A673 (cell line): Measurements from ENCODE around the gene VAC14. TPM values are rescaled to one million over a fixed set of nuclear protein-coding genes. Genes with fewer than 3 reads are reported as not detected.

Experiments
- BruUV-seq: library from RNA; stranded (reverse); fragments of 400-500 nt; replicated peaks from 2 replicates; lab custom pipeline; 2021; lab: Mats Ljungman, UMichigan
- CTCF ChIA-PET: fragments of 300-600 bp; sonication (Branson Sonifier 250); formaldehyde crosslinking; loops from one replicate; lab custom pipeline; 2022; ENCODE audit warnings: antibody characterized with exemption; lab: Charles Lee
- POLR2A ChIA-PET: fragments of 300-600 bp; sonication (Branson Sonifier 250); formaldehyde crosslinking; loops from one replicate; lab custom pipeline; 2022; ENCODE audit warnings: antibody characterized with exemption; ENCODE audit not compliant: low non-redundant PET; lab: Charles Lee
- DNase-seq: peaks from one replicate; pipeline ENCODE4 v3.0.0-alpha.2; 2015; ENCODE audit warnings: low spot score
- H3K27ac ChIP-seq: fragments of 200-600 bp; sonication (generic); 2 replicates; pipeline ENCODE4 v1.5.1; 2016; ENCODE audit warnings: mixed run types, low read depth, mild to moderate bottlenecking, mixed read lengths, antibody characterized with exemption, low read length; ENCODE audit not compliant: poor library complexity, severe bottlenecking
- H3K27me3 ChIP-seq: fragments of 200-600 bp; sonication (generic); replicated peaks from 2 replicates; pipeline ENCODE4 v1.6.1; 2017; ENCODE audit warnings: mixed run types, low read depth, mild to moderate bottlenecking, mixed read lengths, antibody characterized with exemption, low read length; ENCODE audit not compliant: insufficient read depth, poor library complexity
- H3K36me3 ChIP-seq: fragments of 200-600 bp; sonication (generic); 2 replicates; pipeline ENCODE4 v1.6.1; 2016; ENCODE audit warnings: mixed run types, mild to moderate bottlenecking, mixed read lengths, antibody characterized with exemption, low read length; ENCODE audit not compliant: insufficient read depth, poor library complexity, severe bottlenecking
- H3K4me1 ChIP-seq: fragments of 200-600 bp; sonication (generic); 2 replicates; pipeline ENCODE4 v1.6.1; 2017; ENCODE audit warnings: mixed run types, mild to moderate bottlenecking, mixed read lengths, antibody characterized with exemption, low read length; ENCODE audit not compliant: insufficient read depth, poor library complexity, severe bottlenecking
- H3K4me3 ChIP-seq: fragments of 200-600 bp; sonication (generic); 2 replicates; pipeline ENCODE4 v1.5.1; 2016; ENCODE audit warnings: low read depth, mixed run types, mild to moderate bottlenecking, mixed read lengths, low read length; ENCODE audit not compliant: poor library complexity, severe bottlenecking
- H3K9me3 ChIP-seq: fragments of 200-600 bp; sonication (generic); 2 replicates; pipeline ENCODE4 v1.6.1; 2016; ENCODE audit warnings: mixed run types, low read depth, mild to moderate bottlenecking, mixed read lengths, antibody characterized with exemption, low read length; ENCODE audit not compliant: poor library complexity, severe bottlenecking
- EZH2 ChIP-seq: fragments of 200-600 bp; sonication (generic); IDR thresholded peaks from 2 replicates; pipeline ENCODE4 v1.6.1; 2017; ENCODE audit warnings: borderline replicate concordance, low read depth, mild to moderate bottlenecking, mixed read lengths, antibody characterized with exemption, low read length; ENCODE audit not compliant: poor library complexity, severe bottlenecking
- intact Hi-C: fragments of 100-400 bp; cut with micrococcal nuclease; formaldehyde crosslinking; loops from one replicate; pipeline ENCODE4 v1.10.0; 2022; ENCODE audit not compliant: unreplicated experiment
- total RNA-seq: library from RNA; stranded (reverse); gene quantifications from 2 replicates; pipeline ENCODE4 v1.2.3, GENCODE V29; 2021
- TF ChIP-seq, protein P1 (sequence below): fragments of 300-800, 200-600 bp; sonication (generic); conservative IDR thresholded peaks from 2 replicates; pipeline ENCODE4 v1.5.1; 2017; ENCODE audit warnings: low read depth, mild to moderate bottlenecking, antibody characterized with exemption, low read length, moderate library complexity, mixed read lengths

Gene VAC14
- total RNA-seq, 1 experiment from 2014 or later, result 46.6 TPM

DNA sequence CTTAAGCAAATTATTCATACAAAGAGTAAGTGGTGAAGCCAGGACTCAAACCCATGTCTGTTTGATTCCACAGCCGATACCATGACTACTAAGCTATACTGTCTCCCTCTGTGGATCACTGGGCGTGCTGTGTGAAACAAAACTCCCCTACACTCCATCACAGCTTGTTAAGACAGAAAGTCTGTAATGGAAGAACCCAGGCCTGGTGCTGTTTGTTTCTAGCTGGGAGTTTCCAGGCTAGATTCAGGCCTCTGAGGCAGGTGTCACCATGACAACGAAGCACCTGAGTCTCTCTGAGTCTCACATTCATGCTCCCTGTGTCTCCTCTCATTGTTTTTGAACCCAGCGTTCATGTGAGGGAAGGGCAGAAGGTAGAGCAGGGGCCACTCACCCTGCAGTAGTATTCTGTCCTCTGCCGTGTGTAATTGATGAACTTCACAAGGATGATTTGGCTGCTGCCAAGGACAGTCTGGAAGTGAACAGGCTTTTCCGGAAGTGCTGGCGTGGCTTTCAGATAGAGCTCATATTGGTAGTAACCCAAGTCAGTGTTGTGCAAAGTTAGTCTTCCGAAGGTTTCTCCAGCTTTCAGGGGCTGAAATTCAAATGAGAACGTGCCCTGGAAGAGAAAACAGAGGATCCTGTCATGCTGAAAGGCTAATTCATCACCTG, 8.6 kb upstream of the VAC14 start:
- CTCF ChIA-PET, result no interaction called here
- H3K9me3 ChIP-seq, result no peaks in the 10 kb centered on the region
- TF ChIP-seq, protein P1, sequence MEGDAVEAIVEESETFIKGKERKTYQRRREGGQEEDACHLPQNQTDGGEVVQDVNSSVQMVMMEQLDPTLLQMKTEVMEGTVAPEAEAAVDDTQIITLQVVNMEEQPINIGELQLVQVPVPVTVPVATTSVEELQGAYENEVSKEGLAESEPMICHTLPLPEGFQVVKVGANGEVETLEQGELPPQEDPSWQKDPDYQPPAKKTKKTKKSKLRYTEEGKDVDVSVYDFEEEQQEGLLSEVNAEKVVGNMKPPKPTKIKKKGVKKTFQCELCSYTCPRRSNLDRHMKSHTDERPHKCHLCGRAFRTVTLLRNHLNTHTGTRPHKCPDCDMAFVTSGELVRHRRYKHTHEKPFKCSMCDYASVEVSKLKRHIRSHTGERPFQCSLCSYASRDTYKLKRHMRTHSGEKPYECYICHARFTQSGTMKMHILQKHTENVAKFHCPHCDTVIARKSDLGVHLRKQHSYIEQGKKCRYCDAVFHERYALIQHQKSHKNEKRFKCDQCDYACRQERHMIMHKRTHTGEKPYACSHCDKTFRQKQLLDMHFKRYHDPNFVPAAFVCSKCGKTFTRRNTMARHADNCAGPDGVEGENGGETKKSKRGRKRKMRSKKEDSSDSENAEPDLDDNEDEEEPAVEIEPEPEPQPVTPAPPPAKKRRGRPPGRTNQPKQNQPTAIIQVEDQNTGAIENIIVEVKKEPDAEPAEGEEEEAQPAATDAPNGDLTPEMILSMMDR, result no peak
- TF ChIP-seq EZH2, result no peak
- H3K4me1 ChIP-seq, result no peaks in the 10 kb centered on the region
- BruUV-seq, result no TSS peak
- no peak overlapping the region for H3K4me3 ChIP-seq
- peaks cover 16% of the 10 kb centered on the region for H3K27me3 ChIP-seq
- no peaks in the 10 kb centered on the region for H3K36me3 ChIP-seq
- no peak for DNase-seq
- POLR2A ChIA-PET, result no interaction called here
- intact Hi-C loops, result no loop called here
- H3K27ac ChIP-seq, result no peak overlapping the region

DNA sequence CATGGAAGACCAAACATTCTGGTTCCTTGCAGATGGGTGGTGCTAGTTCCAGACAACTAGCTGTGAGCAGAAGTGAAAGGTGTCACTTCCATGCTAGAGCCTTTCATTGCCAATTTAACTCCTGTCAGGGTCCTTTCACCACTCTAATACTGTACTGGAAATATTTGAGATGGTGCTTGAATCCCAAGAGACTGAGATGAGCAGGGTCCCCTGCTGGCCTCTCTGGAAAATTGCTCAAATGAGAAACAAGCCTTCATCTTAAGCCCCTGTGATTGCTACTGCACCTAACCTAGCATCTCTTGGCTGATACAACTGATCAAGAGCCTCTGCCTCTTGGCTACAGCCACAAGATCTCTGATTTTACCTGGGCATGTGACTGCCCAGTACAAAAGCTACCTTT, 7.4 kb upstream of the VAC14 start:
- peak; percentile 18 for DNase-seq
- intact Hi-C loops, result no loop called here
- no TSS peak for BruUV-seq
- H3K27me3 ChIP-seq, result peaks cover 23% of the 10 kb centered on the region
- no peaks in the 10 kb centered on the region for H3K4me1 ChIP-seq
- H3K4me3 ChIP-seq, result no peak overlapping the region
- H3K9me3 ChIP-seq, result no peaks in the 10 kb centered on the region
- POLR2A ChIA-PET, result interaction anchor here (0.6 kb wide), 1 partner anchor 756 kb away, joined by 5 read pairs; no protein-coding TSS in a partner anchor
- no peaks in the 10 kb centered on the region for H3K36me3 ChIP-seq
- TF ChIP-seq EZH2, result no peak
- TF ChIP-seq, protein P1, result 0 out of 2 replicates have a peak, but pooled peaks have one; percentile 22
- H3K27ac ChIP-seq, result no peak overlapping the region
- CTCF ChIA-PET, result no interaction called here

DNA sequence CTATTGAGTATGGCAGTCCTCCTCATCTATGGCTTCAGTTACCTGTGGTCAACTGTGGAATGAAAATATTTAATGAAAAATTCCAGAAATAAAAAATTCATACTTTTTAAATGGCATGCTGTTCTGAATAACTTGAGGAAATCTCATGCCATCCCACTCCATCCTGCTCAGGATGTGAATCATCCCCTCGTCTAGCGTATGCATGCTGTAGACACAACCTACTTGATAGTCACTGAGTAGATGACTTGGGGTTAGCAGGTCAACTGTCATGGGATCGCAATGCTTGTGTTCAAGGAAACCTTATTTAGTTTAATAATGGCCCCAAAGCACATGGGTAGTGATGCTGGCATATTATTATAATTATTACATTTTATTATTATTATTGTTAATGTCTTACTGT, 4.8 kb upstream of the VAC14 start:
- Histone ChIP-seq H3K27ac (no peak overlapping the region), H3K4me3 (no peak overlapping the region), H3K27me3 (peaks cover 19% of the 10 kb centered on the region), H3K4me1 (no peaks in the 10 kb centered on the region), H3K9me3 (no peaks in the 10 kb centered on the region), H3K36me3 (no peaks in the 10 kb centered on the region)
- ChIA-PET CTCF (no interaction called here), POLR2A (no interaction called here)
- DNase-seq, result peak; percentile 14
- BruUV-seq, result no TSS peak
- TF ChIP-seq, protein P1, result no peak
- no peak for TF ChIP-seq EZH2
- intact Hi-C loops, result no loop called here
